Endodermal cell (in vitro differentiated cells): Measurements from ENCODE around the gene VAC14. TPM values are rescaled to one million over a fixed set of nuclear protein-coding genes. Genes with fewer than 3 reads are reported as not detected.
A peak's percentile ranks its signal among the peaks of the same experiment; 100 is the strongest.

ENCODE experiments used
- DNase-seq: peaks from one replicate; pipeline ENCODE4 v3.0.0-alpha.2; 2017
- H3K27ac ChIP-seq: 2 replicates; pipeline ENCODE4 v1.5.1; 2013; ENCODE audit warnings: mild to moderate bottlenecking, low read depth, low read length, moderate library complexity
- H3K27me3 ChIP-seq: 2 replicates; pipeline ENCODE4 v1.6.1; 2013; ENCODE audit warnings: mild to moderate bottlenecking, low read length, moderate library complexity; ENCODE audit not compliant: insufficient read depth, control insufficient read depth, poor library complexity, severe bottlenecking
- H3K36me3 ChIP-seq: 2 replicates; pipeline ENCODE4 v1.7.0; 2013; ENCODE audit warnings: mild to moderate bottlenecking, low read length, moderate library complexity; ENCODE audit not compliant: control insufficient read depth, insufficient read depth
- H3K4me1 ChIP-seq: one replicate; pipeline ENCODE4 v1.7.0; 2013; ENCODE audit warnings: low read length; ENCODE audit not compliant: control insufficient read depth, insufficient read depth
- H3K4me3 ChIP-seq: 2 replicates; pipeline ENCODE4 v1.5.1; 2013; ENCODE audit warnings: mild to moderate bottlenecking, low read length, moderate library complexity
- H3K9ac ChIP-seq: 2 replicates; pipeline ENCODE4 v1.6.1; 2013; ENCODE audit warnings: mild to moderate bottlenecking, low read length, moderate library complexity; ENCODE audit not compliant: poor library complexity, severe bottlenecking; ENCODE audit errors: extremely low read depth
- H3K9me3 ChIP-seq: 2 replicates; pipeline ENCODE4 v1.6.1; 2013; ENCODE audit warnings: mild to moderate bottlenecking, low read length, moderate library complexity; ENCODE audit not compliant: control insufficient read depth
- H3K27ac Mint-ChIP-seq: 2 replicates; pipeline ENCODE4 v1.8.0; 2020; ENCODE audit warnings: mixed read lengths
- H3K27me3 Mint-ChIP-seq: 2 replicates; pipeline ENCODE4 v1.8.0; 2021; ENCODE audit warnings: mild to moderate bottlenecking, mixed read lengths; ENCODE audit not compliant: insufficient read depth
- H3K36me3 Mint-ChIP-seq: 2 replicates; pipeline ENCODE4 v1.8.0; 2020; ENCODE audit warnings: low read depth, mixed read lengths
- H3K4me1 Mint-ChIP-seq: 2 replicates; pipeline ENCODE4 v1.8.0; 2020; ENCODE audit warnings: mixed read lengths
- H3K4me3 Mint-ChIP-seq: 2 replicates; pipeline ENCODE4 v1.8.0; 2020; ENCODE audit warnings: mild to moderate bottlenecking, moderate library complexity, mixed read lengths
- H3K9me3 Mint-ChIP-seq: 2 replicates; pipeline ENCODE4 v1.8.0; 2020; ENCODE audit warnings: mild to moderate bottlenecking, mixed read lengths
- CTCF ChIP-seq: fragments of 200-600 bp; sonication (generic); conservative IDR thresholded peaks from 2 replicates; pipeline ENCODE4 v1.5.0; 2021; ENCODE audit warnings: antibody characterized with exemption, mild to moderate bottlenecking
- WGBS, 2 experiments: methylation state at CpG; one replicate each; pipeline versions ENCODE4 v1.1.5 to v1.1.7; 2013; ENCODE audit warnings: missing lambda C conversion rate in 2 of 2, mixed read lengths in 1 of 2; ENCODE audit not compliant: insufficient coverage in 1 of 2, insufficient read length in 1 of 2; 5-methylcytosine and 5-hydroxymethylcytosine counted together
- total RNA-seq, 2 donors: library from RNA; stranded (reverse); fragmentation: NEBNext Ultra II Directional in 1 of 2; extraction: Animal tissue kit (Norgen Biotek cat#: 25700) in 1 of 2; gene quantifications; 2 replicates in 1 of 2; 3 replicates in 1 of 2; pipeline ENCODE4 v1.2.1, GENCODE V29; 2021

The VAC14 gene
- total RNA-seq, 2 donors from 2014 or later = 47.5 to 48.7 TPM

GRCh38 chr16:70713824-70714223 lies 87.1 kb downstream of the VAC14 start:
- H3K36me3 Mint-ChIP-seq = peaks cover 3% of the 10 kb centered on the region
- Histone ChIP-seq H3K27me3 (no peaks in the 10 kb centered on the region), H3K9me3 (no peaks in the 10 kb centered on the region), H3K4me1 (no peaks in the 10 kb centered on the region), H3K4me3 (no peak overlapping the region), H3K9ac (no peak overlapping the region), H3K36me3 (no peaks in the 10 kb centered on the region), H3K27ac (no peak overlapping the region)
- no peak for TF ChIP-seq CTCF
- H3K9me3 Mint-ChIP-seq = no peaks in the 10 kb centered on the region
- 92% methylated on average over 10 of the region's 10 CpGs; no CpG with 5 or more reads in 1 of the 2 experiments for WGBS, 2 experiments
- peaks cover 16% of the 10 kb centered on the region for H3K4me1 Mint-ChIP-seq
- DNase-seq = no peak
- H3K27ac Mint-ChIP-seq = no peak overlapping the region
- no peak overlapping the region for H3K4me3 Mint-ChIP-seq
- H3K27me3 Mint-ChIP-seq = no peaks in the 10 kb centered on the region

GRCh38 chr16:70713342-70713741 lies 87.6 kb downstream of the VAC14 start:
- Histone ChIP-seq H3K4me3 (no peak overlapping the region), H3K27me3 (no peaks in the 10 kb centered on the region), H3K27ac (no peak overlapping the region), H3K9ac (no peak overlapping the region), H3K9me3 (no peaks in the 10 kb centered on the region), H3K36me3 (no peaks in the 10 kb centered on the region), H3K4me1 (no peaks in the 10 kb centered on the region)
- Mint-ChIP-seq H3K36me3 (no peaks in the 10 kb centered on the region), H3K4me1 (peaks cover 20% of the 10 kb centered on the region), H3K27me3 (no peaks in the 10 kb centered on the region), H3K27ac (no peak overlapping the region), H3K9me3 (no peaks in the 10 kb centered on the region), H3K4me3 (no peak overlapping the region)
- 77 to 97% methylated on average over 4 to 5 of the region's 5 CpGs for WGBS, 2 experiments
- TF ChIP-seq CTCF = no peak
- DNase-seq = no peak

GRCh38 chr16:70712942-70713341 lies 88.0 kb downstream of the VAC14 start:
- Histone ChIP-seq H3K27me3 (no peaks in the 10 kb centered on the region), H3K27ac (peak overlapping the region; percentile 17), H3K4me1 (no peaks in the 10 kb centered on the region), H3K36me3 (no peaks in the 10 kb centered on the region), H3K9me3 (no peaks in the 10 kb centered on the region), H3K9ac (no peak overlapping the region), H3K4me3 (no peak overlapping the region)
- H3K4me1 Mint-ChIP-seq = peaks cover 24% of the 10 kb centered on the region
- no peak for TF ChIP-seq CTCF
- H3K27me3 Mint-ChIP-seq = no peaks in the 10 kb centered on the region
- no peak for DNase-seq
- H3K36me3 Mint-ChIP-seq = peaks cover 2% of the 10 kb centered on the region
- H3K4me3 Mint-ChIP-seq = no peak overlapping the region
- WGBS, 2 experiments = 86% methylated on average over 10 to 12 of the region's 12 CpGs
- H3K9me3 Mint-ChIP-seq = no peaks in the 10 kb centered on the region
- no peak overlapping the region for H3K27ac Mint-ChIP-seq
